GM21515 (cell line): Measurements from ENCODE around the gene PCDHGA6.
"Not testable (repeated sequence)": the region's sequence is repeated elsewhere in the genome, so short reads cannot be mapped to it uniquely, and the experiment has no call there.

Experiments used
- ATAC-seq: cut with Tn5 transposase; IDR thresholded peaks from one replicate; pipeline ENCODE4 v1.9.1; 2021; ENCODE audit not compliant: unreplicated experiment

The PCDHGA6 gene

GRCh38 chr5:141373673-141374317, at the start of gene PCDHGA6:
PCDHGA6 (plus strand) TSS chr5:141373891; CDS start chr5:141374084, 193 bp downstream.
- ATAC-seq: no peak

GRCh38 chr5:141326088-141326854, 47.4 kb upstream of the PCDHGA6 start:
- ATAC-seq: peak; percentile 92

DNA sequence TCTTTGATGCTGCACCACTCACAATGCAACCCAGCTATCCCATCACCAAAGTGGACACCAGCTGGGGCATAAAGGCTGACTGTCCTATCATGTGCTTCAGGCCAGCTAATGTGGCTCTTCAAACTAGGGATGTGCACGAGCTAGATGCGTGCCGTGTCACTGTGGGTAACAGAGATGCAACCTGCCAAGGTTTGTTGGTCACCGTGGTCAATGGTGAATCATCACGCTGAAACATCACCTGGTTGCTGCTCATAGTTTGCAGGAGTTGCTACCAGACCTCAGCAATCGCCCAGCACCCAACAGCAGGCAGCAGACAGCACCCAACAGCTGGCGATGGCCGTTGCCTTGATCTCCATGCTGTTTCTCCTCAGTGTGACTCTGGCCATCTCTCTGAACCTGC, 45.5 kb upstream of the PCDHGA6 start:
- no peak for ATAC-seq

DNA sequence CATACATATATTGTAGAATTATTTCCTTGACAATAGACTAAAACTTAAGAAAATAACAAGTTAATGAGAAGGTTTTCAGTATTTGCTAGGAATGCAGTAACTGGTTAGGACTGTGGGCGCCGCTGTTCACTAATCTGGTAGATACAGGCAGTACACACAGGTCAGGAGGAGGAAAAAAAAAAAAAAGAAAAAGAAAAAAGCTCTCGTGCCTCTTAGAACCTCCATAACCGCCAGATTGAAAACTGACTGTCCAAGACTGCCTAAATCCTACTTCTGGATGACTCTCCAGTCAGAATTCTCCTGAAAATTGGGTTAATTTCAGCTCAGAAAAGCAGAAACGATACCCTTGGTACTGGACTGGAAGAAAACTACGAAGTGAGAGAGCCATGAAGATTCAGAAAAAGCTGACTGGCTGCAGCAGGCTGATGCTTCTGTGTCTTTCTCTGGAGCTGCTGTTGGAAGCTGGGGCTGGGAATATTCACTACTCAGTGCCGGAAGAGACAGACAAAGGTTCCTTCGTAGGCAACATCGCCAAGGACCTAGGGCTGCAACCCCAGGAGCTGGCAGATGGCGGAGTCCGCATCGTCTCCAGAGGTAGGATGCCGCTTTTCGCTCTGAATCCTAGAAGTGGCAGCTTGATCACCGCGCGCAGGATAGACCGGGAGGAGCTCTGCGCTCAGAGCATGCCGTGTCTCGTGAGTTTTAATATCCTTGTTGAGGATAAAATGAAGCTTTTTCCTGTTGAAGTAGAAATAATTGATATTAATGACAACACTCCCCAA, 43.2 kb upstream of the PCDHGA6 start, which contains the start of gene PCDHGA1:
Gene PCDHGA1 (plus strand): TSS at position 216 of the 782 bp plus-strand sequence.
- ATAC-seq: no peak

GRCh38 chr5:141332571-141332970, 41.1 kb upstream of the PCDHGA6 start:
- ATAC-seq: not testable (repeated sequence)

DNA sequence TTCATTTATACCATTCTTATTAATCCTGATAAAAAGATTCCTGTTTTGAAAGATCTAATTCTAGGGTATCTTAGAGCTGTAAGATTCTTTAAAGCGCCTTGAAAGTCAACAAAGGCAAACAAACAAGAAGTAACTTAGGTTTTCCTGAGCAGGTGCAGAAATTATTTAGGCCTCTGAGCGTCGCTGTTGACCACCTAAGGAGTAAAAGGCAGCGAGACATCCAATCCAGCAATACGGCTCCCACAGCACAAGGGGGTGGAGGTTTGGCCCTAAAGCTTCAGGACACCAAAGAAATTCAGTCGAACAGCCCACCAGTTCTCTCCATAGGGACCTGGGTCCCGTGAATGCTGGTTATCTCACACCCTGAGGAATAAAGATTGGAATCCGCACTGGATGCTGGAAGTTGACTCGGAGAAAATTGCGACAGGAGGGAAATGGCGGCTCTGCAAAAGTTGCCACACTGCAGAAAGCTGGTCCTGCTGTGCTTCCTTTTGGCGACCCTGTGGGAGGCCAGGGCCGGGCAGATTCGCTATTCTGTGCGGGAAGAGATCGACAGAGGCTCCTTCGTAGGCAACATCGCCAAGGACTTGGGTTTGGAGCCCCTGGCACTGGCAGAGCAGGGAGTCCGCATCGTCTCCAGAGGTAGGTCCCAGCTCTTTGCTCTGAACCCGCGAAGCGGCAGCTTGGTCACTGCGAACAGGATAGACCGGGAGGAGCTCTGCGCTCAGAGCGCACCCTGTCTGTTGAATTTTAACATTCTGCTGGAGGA, 35.0 kb upstream of the PCDHGA6 start, which contains the start of gene PCDHGA2:
Gene PCDHGA2 (plus strand): TSS at position 223 of the 769 bp plus-strand sequence.
- no peak for ATAC-seq

DNA sequence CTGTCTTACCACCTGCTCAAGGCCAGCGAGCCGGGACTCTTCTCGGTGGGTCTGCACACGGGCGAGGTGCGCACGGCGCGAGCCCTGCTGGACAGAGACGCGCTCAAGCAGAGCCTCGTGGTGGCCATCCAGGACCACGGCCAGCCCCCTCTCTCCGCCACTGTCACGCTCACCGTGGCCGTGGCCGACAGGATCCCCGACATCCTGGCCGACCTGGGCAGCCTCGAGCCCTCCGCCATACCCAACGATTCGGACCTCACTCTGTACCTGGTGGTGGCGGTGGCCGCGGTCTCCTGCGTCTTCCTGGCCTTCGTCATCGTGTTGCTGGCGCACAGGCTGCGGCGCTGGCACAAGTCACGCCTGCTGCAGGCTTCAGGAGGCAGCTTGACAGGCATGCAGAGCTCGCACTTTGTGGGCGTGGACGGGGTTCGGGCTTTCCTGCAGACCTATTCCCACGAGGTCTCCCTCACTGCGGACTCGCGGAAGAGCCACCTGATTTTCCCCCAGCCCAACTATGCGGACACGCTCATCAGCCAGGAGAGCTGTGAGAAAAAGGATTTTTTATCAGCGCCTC, 32.8 kb upstream of the PCDHGA6 start:
- not testable (repeated sequence) for ATAC-seq

DNA sequence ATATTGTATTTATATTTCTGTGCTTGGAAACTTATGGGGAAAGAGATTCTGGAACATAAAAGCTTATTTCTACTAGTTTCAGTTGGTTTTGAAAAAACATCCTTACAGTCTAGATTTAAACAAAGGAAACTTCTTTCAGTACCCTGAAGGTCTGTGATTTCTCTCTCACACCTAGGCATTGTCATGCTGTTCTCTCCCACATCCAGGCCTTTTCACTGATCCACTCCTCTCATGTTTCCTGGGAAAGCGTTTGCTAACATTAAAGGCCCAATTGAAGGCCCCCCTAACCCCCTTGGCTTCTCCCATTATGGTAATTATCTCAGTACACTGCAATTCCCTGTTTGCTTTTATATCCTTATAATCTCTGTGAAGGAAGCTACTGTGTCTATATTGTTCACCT, 30.9 kb upstream of the PCDHGA6 start:
- ATAC-seq: no peak

DNA sequence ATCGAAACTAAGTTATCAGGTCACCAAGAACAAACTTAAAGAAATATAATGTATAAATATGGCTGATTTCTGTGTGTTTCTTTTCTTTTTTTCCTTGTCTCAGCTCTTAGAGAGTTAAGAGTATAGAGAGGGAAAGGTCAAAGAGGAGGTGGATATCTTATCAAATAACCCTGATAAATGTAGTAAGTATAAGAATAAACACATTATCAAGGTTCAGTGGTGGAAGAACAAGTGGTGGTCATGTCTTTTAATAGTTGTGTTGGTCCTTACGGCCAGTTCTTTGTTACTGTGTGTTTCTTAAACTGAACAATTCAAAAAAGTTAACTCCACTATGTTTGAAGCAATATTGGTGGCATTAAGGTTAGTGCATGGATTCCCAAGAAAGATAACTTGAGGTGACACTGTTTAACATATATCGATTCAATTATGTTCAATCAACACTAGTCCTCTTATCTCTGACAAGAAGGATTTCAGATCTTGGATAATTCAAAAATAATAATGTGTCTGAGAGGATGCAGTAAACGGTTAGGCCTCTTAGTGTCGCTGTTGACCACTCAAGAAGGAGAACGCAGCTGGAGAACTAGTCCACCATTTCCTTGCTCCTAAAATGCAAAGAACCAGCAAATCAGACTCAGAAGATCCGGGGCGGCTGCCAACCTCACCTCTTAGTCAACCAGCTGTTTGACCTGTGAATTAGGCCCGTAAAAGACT, 30.3 kb upstream of the PCDHGA6 start, which contains the start of gene PCDHGA3:
Gene PCDHGA3 (plus strand): TSS at position 588 of the 711 bp plus-strand sequence. CDS start 205 bp downstream, outside the sequence.
- no peak for ATAC-seq

DNA sequence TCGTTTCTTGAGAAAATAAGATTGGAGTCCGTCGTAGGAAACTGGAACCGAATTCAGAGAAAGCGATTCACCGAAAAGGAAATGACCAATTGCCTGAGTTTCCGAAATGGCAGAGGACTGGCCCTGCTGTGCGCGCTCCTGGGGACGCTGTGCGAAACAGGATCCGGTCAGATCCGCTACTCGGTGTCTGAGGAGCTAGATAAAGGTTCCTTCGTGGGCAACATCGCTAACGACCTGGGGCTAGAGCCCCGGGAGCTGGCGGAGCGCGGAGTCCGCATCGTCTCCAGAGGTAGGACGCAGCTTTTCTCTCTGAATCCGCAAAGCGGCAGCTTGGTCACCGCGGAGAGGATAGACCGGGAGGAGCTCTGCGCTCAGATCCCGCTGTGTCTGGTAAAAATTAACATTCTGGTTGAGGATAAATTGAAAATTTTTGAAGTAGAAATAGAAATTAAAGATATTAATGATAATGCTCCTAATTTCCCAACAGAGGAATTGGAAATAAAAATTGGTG, 29.7 kb upstream of the PCDHGA6 start:
- ATAC-seq: no peak

GRCh38 chr5:141345327-141345726, 28.4 kb upstream of the PCDHGA6 start:
- ATAC-seq: no peak

GRCh38 chr5:141346017-141346416, 27.7 kb upstream of the PCDHGA6 start:
- ATAC-seq: not testable (repeated sequence)

GRCh38 chr5:141349917-141350619, 23.6 kb upstream of the PCDHGA6 start, which contains the start of gene PCDHGB1:
PCDHGB1 (plus strand) TSS chr5:141350099; CDS start chr5:141350261, 162 bp downstream.
- no peak for ATAC-seq

GRCh38 chr5:141351591-141351990, 22.1 kb upstream of the PCDHGA6 start:
- ATAC-seq: no peak

DNA sequence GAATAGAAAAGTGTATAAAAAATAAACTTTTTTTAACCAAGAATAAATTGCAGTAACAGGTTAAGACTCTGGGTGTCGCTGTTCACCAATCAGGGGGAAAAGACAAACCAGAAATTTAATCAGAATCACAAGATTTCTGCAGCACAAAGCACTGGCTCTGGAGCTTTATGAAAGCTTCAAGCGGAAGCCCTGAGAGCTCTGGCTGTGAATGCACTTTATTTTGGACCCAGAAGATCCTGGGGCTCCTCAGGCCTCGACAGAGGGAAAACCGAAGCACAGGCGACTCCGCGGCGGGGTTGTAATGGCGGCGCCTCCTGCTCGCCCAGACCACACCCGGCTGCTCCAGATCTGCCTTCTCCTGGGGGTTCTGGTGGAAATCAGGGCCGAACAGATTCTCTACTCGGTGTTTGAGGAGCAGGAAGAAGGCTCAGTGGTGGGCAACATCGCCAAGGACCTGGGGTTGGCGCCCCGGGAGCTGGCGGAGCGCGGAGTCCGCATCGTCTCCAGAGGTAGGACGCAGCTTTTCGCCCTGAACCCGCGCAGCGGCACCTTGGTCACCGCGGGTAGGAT, 18.7 kb upstream of the PCDHGA6 start, which contains the start of gene PCDHGA4:
Gene PCDHGA4 (plus strand): TSS at position 122 of the 570 bp plus-strand sequence. CDS start 87 bp downstream, at position 209.
- no peak for ATAC-seq

DNA sequence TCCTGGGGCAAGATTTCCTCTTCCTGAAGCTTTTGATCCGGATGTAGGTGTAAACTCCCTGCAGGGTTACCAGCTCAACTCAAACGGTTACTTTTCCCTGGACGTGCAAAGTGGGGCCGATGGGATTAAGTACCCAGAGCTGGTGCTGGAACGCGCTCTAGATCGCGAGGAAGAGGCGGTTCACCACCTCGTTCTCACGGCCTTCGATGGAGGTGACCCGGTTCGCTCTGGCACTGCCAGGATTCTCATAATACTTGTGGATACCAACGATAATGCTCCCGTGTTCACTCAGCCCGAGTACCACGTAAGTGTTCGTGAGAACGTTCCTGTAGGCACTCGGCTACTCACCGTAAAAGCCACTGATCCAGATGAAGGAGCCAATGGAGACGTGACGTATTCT, 18.1 kb upstream of the PCDHGA6 start:
- ATAC-seq: no peak

DNA sequence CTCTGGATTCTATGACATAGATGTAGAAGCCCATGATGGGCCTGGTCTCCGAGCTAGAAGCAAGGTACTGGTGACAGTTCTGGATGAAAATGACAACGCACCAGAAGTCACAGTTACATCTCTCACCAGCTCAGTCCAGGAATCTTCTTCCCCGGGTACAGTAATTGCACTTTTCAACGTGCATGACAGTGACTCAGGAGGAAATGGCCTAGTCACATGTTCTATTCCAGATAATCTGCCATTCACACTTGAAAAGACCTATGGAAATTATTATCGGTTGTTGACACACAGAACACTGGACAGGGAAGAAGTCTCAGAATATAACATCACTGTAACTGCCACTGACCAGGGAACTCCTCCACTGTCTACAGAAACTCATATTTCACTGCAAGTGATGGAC, 17.6 kb upstream of the PCDHGA6 start:
- no peak for ATAC-seq

GRCh38 chr5:141356950-141357349, 16.7 kb upstream of the PCDHGA6 start:
- no peak for ATAC-seq
